ENCODE results near the gene KYAT1.

- TF ChIP-seq POLR2A (IDR thresholded peaks at IDR 0.05), result no peak
- TF ChIP-seq CTCF (IDR thresholded peaks at IDR 0.05), result no peak
- no peak for TF ChIP-seq EP300 (IDR thresholded peaks at IDR 0.05)
Measured at GRCh38 chr9:128823362-128823902, 58.3 kb downstream of the KYAT1 start.

All from tibial nerve (tissue), 4 donors.